Measurements from ENCODE around the gene KIAA1217.

DNA sequence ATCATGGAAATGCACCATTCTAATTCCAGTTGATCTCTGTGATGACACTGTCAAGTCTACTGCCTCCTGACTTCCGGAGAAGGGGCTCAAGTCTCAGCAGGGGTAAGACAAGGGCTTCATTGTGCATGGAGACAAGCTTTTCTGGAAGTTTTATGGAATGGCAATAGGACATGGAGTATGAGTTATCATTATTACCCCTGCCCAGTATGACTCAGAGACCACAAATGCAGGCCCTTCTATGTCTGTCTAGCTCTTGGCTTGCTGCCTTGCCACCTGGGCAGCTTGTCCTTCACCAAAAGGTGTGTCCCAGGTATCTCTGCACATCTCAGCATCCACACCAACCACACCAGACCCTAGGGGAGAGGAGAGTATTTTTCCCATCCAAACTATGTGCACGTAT is 34.9 kb upstream of the KIAA1217 start:
- TF ChIP-seq, protein P1, sequence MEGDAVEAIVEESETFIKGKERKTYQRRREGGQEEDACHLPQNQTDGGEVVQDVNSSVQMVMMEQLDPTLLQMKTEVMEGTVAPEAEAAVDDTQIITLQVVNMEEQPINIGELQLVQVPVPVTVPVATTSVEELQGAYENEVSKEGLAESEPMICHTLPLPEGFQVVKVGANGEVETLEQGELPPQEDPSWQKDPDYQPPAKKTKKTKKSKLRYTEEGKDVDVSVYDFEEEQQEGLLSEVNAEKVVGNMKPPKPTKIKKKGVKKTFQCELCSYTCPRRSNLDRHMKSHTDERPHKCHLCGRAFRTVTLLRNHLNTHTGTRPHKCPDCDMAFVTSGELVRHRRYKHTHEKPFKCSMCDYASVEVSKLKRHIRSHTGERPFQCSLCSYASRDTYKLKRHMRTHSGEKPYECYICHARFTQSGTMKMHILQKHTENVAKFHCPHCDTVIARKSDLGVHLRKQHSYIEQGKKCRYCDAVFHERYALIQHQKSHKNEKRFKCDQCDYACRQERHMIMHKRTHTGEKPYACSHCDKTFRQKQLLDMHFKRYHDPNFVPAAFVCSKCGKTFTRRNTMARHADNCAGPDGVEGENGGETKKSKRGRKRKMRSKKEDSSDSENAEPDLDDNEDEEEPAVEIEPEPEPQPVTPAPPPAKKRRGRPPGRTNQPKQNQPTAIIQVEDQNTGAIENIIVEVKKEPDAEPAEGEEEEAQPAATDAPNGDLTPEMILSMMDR (IDR thresholded peaks at IDR 0.05; ENCODE audit: control extremely low read depth in 1 of 3, insufficient read depth in 1 of 3, low read depth in 1 of 3, low read length in 3 of 3): no peak
- TF ChIP-seq NRF1 (IDR thresholded peaks at IDR 0.05; ENCODE audit: low read depth, low read length): no peak
- TF ChIP-seq SIN3A (conservative IDR thresholded peaks at IDR 0.05 in 1 of 2, IDR thresholded peaks at IDR 0.05 in 1 of 2; ENCODE audit: low read depth in 1 of 2, low read length in 2 of 2): no peak

Data from H1 (cell line).